ENCODE measurements around the gene PIK3CD.
A peak's percentile ranks its signal among the peaks of the same experiment; 100 is the strongest.
"Not testable (repeated sequence)": the region's sequence is repeated elsewhere in the genome, so short reads cannot be mapped to it uniquely, and the experiment has no call there.

The PIK3CD gene

DNA sequence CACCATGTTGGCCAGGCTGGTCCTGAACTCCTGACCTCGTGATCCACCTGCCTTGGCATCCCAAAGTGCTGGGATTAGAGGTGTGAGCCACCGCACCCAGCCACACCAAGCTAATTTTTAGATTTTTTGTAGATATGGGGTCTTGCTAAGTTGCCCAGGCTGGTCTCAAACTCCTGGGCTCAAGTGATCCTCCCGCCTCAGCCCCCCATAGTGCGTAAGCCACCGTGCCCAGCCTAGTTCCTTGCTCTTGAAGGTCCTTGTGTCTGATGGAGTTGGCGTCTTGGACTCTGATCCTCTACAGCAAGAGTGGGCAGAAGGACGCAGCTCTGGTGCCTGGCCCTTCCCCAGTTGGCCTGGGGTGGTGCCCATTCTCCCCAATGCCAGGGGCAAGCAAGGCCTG is 24.6 kb downstream of the PIK3CD start:
- not testable (repeated sequence) for DNase-seq; H3K27me3 Mint-ChIP-seq; ATAC-seq (replicated peaks); H3K9me3 Mint-ChIP-seq
- Mint-ChIP-seq H3K4me3 (peak overlapping the region; percentile 41 to 60), H3K4me1 (ENCODE audit: low read depth in 2 of 2) (peaks cover 51 to 72% of the 10 kb centered on the region in 2 donors), H3K36me3 (ENCODE audit: insufficient read depth) (peaks cover 85% of the 10 kb centered on the region), H3K27ac (peak overlapping the region; percentile 89 to 91)

DNA sequence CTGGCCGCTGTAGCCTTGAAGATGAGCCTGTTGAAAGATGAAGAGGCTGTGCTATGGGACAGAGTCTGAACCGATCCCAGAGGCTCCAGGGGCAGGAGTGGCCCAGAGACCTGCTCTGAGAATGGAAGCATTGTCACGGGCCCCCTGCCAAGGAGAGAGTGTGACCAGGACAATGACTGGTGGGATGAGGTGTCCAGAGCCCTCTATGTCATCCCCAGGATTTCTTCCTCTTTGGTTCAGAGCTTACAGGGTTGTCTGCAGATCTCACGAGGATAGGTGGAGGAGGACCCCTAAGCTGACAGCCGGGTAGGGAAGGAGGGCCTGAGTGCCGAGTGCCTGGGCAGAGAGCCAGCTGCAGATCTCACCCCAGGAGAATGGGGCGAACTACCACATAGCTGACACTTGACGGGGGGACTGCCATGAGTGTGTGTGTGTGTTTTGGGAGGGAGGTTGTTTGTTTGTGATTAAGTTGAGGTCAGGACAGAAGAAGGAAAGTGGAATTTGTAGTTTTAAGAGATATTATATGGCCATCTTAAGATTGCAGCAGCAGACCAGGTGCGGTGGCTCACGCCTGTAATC is 25.4 kb downstream of the PIK3CD start:
- H3K27ac Mint-ChIP-seq = peak overlapping the region; percentile 89 to 91
- H3K27me3 Mint-ChIP-seq = no peaks in the 10 kb centered on the region
- no peaks in the 10 kb centered on the region for H3K9me3 Mint-ChIP-seq
- DNase-seq (no peak), ATAC-seq (replicated peaks) (peak; percentile 32)
- peaks cover 77% of the 10 kb centered on the region for H3K36me3 Mint-ChIP-seq (ENCODE audit: insufficient read depth)
- peaks cover 49 to 66% of the 10 kb centered on the region in 2 donors for H3K4me1 Mint-ChIP-seq (ENCODE audit: low read depth in 2 of 2)
- H3K4me3 Mint-ChIP-seq = peak overlapping the region; percentile 41 to 60

DNA sequence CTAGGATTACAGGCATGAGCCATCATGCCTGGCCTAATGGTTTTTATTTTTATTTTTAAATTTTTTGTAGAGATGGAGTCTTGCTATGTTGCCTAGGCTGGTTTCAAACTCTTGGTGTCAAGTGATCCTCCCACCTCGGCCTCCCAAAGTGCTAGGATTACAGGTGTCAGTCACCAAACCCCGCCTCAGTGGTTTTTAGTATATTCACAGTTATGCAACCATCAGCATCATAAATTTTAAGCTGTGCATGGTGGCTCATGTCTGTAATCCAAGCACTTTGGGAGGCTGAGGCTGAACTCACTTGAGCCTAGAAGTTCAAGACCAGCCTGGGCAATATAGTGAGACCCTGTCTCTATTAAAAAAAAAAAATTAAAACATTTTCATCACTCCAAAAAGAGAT is 28.6 kb downstream of the PIK3CD start:
- Mint-ChIP-seq H3K36me3 (ENCODE audit: insufficient read depth) (peaks cover 62% of the 10 kb centered on the region), H3K27me3 (no peaks in the 10 kb centered on the region), H3K9me3 (no peaks in the 10 kb centered on the region), H3K4me3 (peak overlapping the region in 1 of 2 donors; percentile 28), H3K4me1 (ENCODE audit: low read depth in 2 of 2) (peaks cover 46 to 54% of the 10 kb centered on the region in 2 donors), H3K27ac (peak overlapping the region; percentile 75 to 91)
- peak; percentile 35 for ATAC-seq (replicated peaks)
- no peak for DNase-seq

DNA sequence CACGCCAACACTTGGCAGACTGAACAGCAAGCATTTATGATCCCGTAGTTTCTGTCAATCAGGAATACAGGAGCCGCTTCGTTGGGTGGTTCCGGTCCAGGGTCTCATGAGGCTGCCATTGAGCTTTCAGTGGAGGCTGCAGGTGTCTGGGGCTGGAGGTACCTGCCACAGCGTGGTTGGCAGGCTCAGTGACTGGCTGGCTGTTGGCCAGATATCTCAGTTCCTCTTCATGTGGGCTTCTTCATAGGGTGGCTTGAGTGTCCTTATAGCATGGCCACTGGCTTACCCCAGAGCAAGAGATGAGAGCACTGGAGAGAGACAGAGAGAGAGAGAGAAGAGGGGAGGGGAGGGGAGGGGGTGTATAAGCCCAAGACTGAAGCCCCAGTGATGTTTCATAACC is 29.3 kb downstream of the PIK3CD start:
- H3K27ac Mint-ChIP-seq = peak overlapping the region; percentile 84 to 85
- peaks cover 59% of the 10 kb centered on the region for H3K36me3 Mint-ChIP-seq (ENCODE audit: insufficient read depth)
- peaks cover 50 to 56% of the 10 kb centered on the region in 2 donors for H3K4me1 Mint-ChIP-seq (ENCODE audit: low read depth in 2 of 2)
- no peaks in the 10 kb centered on the region for H3K9me3 Mint-ChIP-seq
- H3K4me3 Mint-ChIP-seq = peak overlapping the region; percentile 24 to 28
- DNase-seq (no peak), ATAC-seq (replicated peaks) (no peak)
- no peaks in the 10 kb centered on the region for H3K27me3 Mint-ChIP-seq

DNA sequence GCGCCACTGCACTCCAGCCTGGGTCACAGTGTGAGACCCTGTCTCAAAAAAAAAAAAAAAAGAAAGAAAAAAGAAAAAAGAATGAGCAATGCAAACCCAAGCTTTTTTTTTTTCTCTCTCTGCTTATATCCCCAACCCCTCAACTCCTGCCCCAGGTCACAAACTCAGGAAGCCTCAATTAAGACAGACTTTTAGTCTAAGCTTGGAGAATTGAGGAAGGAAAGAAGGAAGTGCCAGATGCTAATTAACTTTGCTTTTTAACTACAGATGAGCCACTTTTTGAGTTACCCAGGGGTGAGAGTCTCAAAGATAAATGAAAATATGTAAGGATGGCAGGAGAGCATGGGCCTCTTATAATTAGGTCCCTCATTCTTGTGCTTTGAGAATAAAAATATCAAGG is 33.3 kb downstream of the PIK3CD start:
- DNase-seq = no peak
- H3K27me3 Mint-ChIP-seq = no peaks in the 10 kb centered on the region
- peaks cover 48 to 50% of the 10 kb centered on the region in 2 donors for H3K4me1 Mint-ChIP-seq (ENCODE audit: low read depth in 2 of 2)
- H3K36me3 Mint-ChIP-seq (ENCODE audit: insufficient read depth) = peaks cover 34% of the 10 kb centered on the region
- no peak for ATAC-seq (replicated peaks)
- H3K4me3 Mint-ChIP-seq = no peak overlapping the region
- no peaks in the 10 kb centered on the region for H3K9me3 Mint-ChIP-seq
- peak overlapping the region; percentile 46 to 85 for H3K27ac Mint-ChIP-seq

DNA sequence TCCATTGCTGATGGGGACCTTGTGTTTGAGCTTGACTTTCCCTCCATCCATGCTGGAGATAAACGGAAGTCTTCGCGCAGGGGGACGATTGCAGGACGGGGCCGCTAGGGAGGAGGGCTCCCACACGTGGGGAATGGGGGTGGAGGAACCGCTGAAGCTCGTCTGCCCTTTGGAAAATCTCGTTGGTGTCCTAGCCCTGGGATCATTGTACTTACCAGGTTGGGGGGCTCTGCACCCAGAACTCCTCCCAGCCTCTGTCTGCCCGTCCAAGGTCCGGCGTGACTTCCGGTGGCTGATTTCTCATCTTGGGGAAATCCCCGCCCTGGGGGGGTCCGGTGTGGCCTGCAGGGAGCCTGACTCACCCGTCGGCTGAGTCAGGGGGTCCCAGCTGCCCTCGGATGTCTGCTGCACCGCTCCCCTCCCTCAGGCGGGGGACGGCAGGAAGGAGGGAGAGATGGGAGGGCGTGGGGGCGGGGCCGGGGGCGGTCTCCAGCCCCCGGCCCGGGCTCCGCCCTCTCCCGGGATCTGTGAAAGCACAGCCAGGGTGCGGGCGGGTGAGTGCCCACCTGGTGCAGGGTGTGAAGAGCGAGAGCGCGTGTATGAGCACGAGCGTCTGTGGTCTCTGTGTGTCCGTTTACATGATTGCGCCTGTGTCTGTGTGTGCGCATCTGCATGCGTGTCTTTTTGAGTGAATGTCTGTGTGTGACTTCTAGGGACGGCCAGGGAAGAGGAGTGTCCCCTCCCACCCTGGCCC is 35.8 kb downstream of the PIK3CD start:
- no peaks in the 10 kb centered on the region for H3K9me3 Mint-ChIP-seq
- H3K36me3 Mint-ChIP-seq (ENCODE audit: insufficient read depth) = peaks cover 39% of the 10 kb centered on the region
- peak; percentile 38 to 46 (median 46) for DNase-seq
- ATAC-seq (replicated peaks) = peak; percentile 57
- peak overlapping the region; percentile 79 to 94 for H3K27ac Mint-ChIP-seq
- no peaks in the 10 kb centered on the region for H3K27me3 Mint-ChIP-seq
- peaks cover 57 to 61% of the 10 kb centered on the region in 2 donors for H3K4me1 Mint-ChIP-seq (ENCODE audit: low read depth in 2 of 2)
- peak overlapping the region; percentile 76 to 79 for H3K4me3 Mint-ChIP-seq

DNA sequence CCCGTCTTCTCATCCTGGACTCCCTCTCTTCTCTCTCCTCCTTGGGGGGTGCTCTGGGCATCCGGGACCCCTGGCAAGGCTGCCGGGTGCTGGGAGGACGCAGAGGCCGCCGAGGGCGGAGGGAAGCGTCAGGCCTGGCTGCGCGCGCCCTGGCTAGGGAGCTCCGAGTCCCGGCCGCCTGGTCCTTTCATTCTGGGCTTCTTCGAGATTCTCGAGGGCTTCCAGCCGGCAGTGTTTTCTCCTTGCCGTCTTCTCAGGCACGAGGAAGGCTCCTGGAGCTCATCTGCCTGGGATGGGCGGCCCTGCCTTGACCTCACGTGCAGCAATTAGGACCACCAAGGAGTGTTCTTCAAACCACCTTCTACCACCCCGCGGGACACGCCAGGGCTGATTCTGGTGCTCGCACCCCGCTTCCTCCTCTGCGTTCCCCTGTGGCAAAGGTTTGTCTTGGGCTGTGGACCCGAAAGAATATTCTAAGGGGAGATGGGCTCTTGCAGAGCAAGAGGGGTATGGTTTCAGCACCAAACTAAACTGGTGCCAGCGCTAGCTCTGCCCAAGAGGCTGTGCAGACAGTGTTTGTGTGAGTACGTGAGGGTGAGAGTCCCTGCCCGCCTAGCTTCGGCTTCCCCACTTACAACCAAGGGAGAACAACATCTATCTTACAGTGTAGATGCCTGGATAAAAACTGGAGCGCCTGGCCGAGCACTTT is 36.5 kb downstream of the PIK3CD start:
- Mint-ChIP-seq H3K27ac (peak overlapping the region; percentile 79 to 94), H3K9me3 (no peaks in the 10 kb centered on the region), H3K4me1 (ENCODE audit: low read depth in 2 of 2) (peaks cover 59 to 62% of the 10 kb centered on the region in 2 donors), H3K4me3 (peak overlapping the region; percentile 76 to 79), H3K27me3 (no peaks in the 10 kb centered on the region), H3K36me3 (ENCODE audit: insufficient read depth) (peaks cover 42% of the 10 kb centered on the region)
- DNase-seq = no peak
- ATAC-seq (replicated peaks) = no peak

DNA sequence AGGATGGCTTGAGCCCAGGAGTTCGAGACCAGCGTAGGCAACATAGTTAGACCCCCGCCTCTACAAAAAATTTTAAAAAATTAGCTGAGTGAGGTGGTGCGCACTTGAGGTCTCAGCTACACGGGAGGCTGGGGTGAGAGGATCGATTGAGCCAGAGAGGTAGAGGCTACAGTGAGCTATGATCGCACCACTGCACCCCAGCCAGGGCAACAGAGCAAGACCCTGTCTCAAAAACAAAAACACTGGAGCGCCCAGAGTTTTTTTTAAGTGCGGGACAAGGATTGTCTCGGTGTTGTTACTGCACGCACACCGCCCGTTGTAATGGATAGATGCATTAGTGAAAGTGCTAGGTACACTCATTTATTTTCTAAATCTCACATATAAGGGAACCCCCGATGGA is 37.1 kb downstream of the PIK3CD start:
- peaks cover 57 to 60% of the 10 kb centered on the region in 2 donors for H3K4me1 Mint-ChIP-seq (ENCODE audit: low read depth in 2 of 2)
- DNase-seq = no peak
- H3K36me3 Mint-ChIP-seq (ENCODE audit: insufficient read depth) = peaks cover 46% of the 10 kb centered on the region
- no peak for ATAC-seq (replicated peaks)
- H3K27me3 Mint-ChIP-seq = no peaks in the 10 kb centered on the region
- peak overlapping the region; percentile 76 to 79 for H3K4me3 Mint-ChIP-seq
- peak overlapping the region; percentile 79 to 94 for H3K27ac Mint-ChIP-seq
- no peaks in the 10 kb centered on the region for H3K9me3 Mint-ChIP-seq

DNA sequence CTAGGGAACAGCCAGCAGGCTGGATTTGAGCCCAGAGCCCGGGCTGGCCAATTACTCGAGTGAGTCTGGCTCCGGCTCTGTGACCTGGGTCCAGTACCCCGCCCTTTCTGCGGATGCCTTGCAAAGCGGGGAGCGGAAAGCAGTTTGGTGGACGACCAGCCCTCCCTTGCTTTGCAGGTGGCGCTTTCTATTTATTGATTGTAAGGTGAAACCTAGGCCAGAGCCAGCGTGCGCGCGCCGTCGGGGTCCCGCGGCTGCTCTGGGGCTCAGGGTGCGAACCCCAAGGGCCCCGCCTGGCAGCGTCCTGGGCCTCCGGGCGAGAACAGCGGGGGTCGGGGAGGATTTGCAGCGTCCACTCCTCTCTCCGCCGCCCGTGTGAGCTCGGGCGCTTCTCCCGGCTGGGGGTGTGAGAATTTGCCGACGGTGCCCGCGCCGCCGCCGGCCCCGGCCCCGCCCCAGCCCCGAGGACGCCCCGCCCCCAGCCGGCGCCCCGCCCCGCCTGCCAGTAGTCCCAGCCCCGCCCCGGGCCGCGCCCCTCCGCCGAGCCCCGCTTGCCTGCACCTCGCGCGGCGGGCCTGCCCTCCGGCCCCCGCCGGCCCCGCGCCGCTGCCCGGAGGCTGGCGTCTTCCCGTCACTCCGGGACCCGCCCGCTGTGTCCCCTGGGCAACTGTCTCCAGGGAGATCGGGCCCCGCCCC is 37.6 kb downstream of the PIK3CD start:
- DNase-seq = peak; percentile 75 to 81 (median 76)
- ATAC-seq (replicated peaks) = peak; percentile 76
- Mint-ChIP-seq H3K4me3 (peak overlapping the region; percentile 76 to 79), H3K4me1 (ENCODE audit: low read depth in 2 of 2) (peaks cover 54 to 61% of the 10 kb centered on the region in 2 donors), H3K27me3 (no peaks in the 10 kb centered on the region), H3K27ac (peak overlapping the region in 1 of 2 donors; percentile 94), H3K36me3 (ENCODE audit: insufficient read depth) (peaks cover 51% of the 10 kb centered on the region), H3K9me3 (no peaks in the 10 kb centered on the region)

DNA sequence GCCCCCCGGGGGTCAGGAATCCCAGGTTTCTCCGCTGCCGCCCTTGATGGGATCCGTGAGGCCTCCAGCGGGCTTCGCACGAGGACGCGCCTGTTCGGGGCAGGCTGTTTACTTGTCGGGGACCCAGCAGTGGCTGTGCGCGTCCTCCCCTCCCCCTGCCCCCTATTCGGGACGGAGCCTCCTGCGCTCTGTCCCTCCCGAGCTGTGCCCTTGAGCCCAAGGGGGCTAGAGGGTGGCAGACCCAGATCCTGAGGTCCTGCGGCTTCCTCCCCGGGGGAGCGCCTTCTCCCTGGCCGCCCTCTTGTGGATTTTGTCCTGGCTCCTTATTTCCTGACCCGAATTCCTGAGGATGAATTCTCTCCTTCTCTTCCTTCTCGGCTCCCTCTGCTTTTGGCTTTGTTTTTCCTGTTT is 38.4 kb downstream of the PIK3CD start:
- DNase-seq = no peak

DNA sequence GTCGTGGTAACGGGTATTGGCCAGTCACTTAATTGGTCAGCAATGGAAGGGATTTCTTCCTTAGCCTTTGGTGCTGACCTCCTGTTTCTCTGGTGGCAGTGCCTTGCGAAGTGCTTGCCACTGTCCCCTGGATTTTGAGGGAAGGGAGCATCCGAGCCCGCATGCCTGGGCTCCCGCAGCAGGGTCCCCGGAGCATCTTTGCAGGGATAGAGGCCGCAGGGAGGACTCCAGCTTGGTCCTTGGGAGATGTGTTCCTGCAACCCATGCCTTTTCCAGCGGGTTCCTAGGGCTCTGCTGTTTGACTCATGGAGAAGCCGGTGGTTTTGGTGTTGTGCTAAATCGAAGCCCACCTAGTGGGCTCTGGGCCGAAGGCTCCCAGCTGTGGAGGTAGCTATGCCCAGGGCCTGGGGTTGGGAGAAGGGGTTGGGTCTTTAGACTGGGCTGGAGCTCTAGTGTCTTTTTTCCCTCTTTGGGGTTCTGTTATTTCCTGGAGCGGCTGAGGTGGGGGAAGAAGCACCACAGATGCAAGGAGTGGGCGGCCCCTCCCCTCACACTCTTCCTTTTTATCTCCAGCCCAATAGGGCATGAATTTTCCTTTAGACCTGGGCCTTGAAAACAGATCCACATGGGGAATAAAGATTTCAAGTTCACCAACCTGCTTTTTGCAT is 39.0 kb downstream of the PIK3CD start:
- Mint-ChIP-seq H3K27ac (peak overlapping the region; percentile 75 to 88), H3K36me3 (ENCODE audit: insufficient read depth) (peaks cover 51% of the 10 kb centered on the region), H3K27me3 (no peaks in the 10 kb centered on the region), H3K4me1 (ENCODE audit: low read depth in 2 of 2) (peaks cover 52 to 65% of the 10 kb centered on the region in 2 donors), H3K4me3 (peak overlapping the region; percentile 80 to 81), H3K9me3 (no peaks in the 10 kb centered on the region)
- DNase-seq = no peak
- ATAC-seq (replicated peaks) = no peak

More for the DNA sequence above, 38.4 kb downstream of the PIK3CD start:
- Mint-ChIP-seq H3K36me3 (ENCODE audit: insufficient read depth) (peaks cover 50% of the 10 kb centered on the region), H3K4me3 (peak overlapping the region; percentile 80 to 81), H3K27ac (peak overlapping the region; percentile 75 to 88), H3K9me3 (no peaks in the 10 kb centered on the region), H3K27me3 (no peaks in the 10 kb centered on the region), H3K4me1 (ENCODE audit: low read depth in 2 of 2) (peaks cover 52 to 61% of the 10 kb centered on the region in 2 donors)
- no peak for ATAC-seq (replicated peaks)

DNA sequence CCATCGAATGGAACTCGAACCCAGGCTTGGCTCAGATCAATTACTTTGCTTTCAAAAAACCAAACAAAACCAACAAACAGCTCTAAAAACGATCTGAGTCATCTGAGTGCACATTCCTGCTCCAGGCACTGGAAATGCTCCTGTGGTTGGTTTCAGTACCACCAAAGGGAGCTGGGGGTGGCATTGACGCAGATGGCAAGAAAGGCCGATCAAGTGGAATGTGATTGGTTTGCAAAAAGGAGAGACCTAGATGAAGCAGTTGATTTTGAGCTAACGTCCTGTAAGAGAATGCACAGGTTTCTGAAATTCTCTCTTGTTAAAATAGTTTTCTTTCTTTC is 39.5 kb downstream of the PIK3CD start:
- Mint-ChIP-seq H3K36me3 (ENCODE audit: insufficient read depth) (peaks cover 54% of the 10 kb centered on the region), H3K9me3 (no peaks in the 10 kb centered on the region), H3K4me3 (peak overlapping the region; percentile 50 to 80), H3K4me1 (ENCODE audit: low read depth in 2 of 2) (peaks cover 47 to 60% of the 10 kb centered on the region in 2 donors), H3K27ac (peak overlapping the region; percentile 75 to 88), H3K27me3 (no peaks in the 10 kb centered on the region)
- DNase-seq = no peak
- ATAC-seq (replicated peaks) = no peak

DNA sequence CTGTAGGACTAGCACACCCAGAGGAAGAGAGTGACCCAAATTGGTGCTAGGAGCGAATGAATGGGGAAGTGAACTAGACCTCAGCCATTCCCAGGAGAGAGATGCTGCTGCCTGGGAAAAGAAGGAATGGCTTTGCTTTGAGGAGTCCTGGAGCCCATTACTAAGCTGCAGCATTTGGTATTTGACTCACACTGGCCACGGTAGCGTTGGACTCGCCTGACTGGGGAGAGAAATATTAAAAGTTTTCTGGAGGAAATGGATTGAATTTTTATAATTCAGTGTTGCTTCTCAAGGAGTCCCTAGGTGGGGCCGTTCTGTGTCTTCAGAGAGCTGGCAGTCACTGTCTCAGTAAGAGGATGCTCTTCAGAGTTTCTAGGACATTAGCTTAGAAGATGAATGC is 40.2 kb downstream of the PIK3CD start:
- peak overlapping the region; percentile 44 to 88 for H3K27ac Mint-ChIP-seq
- ATAC-seq (replicated peaks) = no peak
- no peaks in the 10 kb centered on the region for H3K9me3 Mint-ChIP-seq
- H3K4me1 Mint-ChIP-seq (ENCODE audit: low read depth in 2 of 2) = peaks cover 45 to 58% of the 10 kb centered on the region in 2 donors
- no peaks in the 10 kb centered on the region for H3K27me3 Mint-ChIP-seq
- no peak for DNase-seq
- peak overlapping the region; percentile 50 to 80 for H3K4me3 Mint-ChIP-seq
- H3K36me3 Mint-ChIP-seq (ENCODE audit: insufficient read depth) = peaks cover 60% of the 10 kb centered on the region
